ENCODE data around the gene ATXN7L2.

GRCh38 chr1:109535481-109535880, 51.8 kb downstream of the ATXN7L2 start:
- TF ChIP-seq CTCF (IDR thresholded peaks at IDR 0.05; ENCODE audit: low read depth, low read length, missing input control) (no peak), RAD21 (IDR thresholded peaks at IDR 0.05) (no peak), ZBTB33 (IDR thresholded peaks at IDR 0.05) (no peak), TAF1 (conservative IDR thresholded peaks at IDR 0.05) (no peak), JUND (IDR thresholded peaks at IDR 0.05) (no peak), HNF4G (IDR thresholded peaks at IDR 0.05) (no peak)

All from liver (tissue), 3 donors.